MM.1S (cell line): ENCODE data around the gene ARPC5L.

Experiments used
- EZH2 ChIP-seq: fragments of 300-600 bp; sonication (generic); optimal IDR thresholded peaks from 2 replicates; pipeline ENCODE3; 2017; ENCODE audit warnings: low read depth, mild to moderate bottlenecking, antibody characterized with exemption, low read length, mixed read lengths
- EZH2phosphoT487 ChIP-seq: fragments of 300-600 bp; sonication (generic); IDR thresholded peaks from 2 replicates; pipeline ENCODE4 v1.6.1; 2018; ENCODE audit warnings: antibody characterized with exemption, low read length
- TF ChIP-seq, protein P1 (sequence below): fragments of 300-600 bp; sonication (generic); IDR thresholded peaks from 2 replicates; pipeline ENCODE4 v1.5.1; 2016; ENCODE audit warnings: antibody characterized with exemption, low read length, mixed read lengths

DNA sequence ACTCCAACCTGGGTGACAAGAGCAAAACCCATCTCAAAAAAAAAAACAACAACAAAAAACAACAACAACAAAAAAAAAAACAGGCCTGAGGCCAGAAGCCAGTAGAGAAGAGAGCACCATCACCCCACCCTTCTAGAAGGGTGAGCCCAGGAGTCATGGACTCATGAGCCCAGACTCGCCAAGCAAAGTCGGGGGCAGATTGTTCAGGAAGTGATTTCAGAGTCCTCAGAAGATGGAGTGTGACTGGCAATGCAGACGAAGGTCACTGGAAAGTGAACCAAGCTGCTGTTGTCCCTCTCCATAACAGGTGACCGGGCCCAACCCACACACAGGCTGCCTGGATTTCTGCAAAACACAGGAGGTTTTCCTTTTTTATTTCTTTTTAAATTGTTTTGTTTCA lies 17.6 kb upstream of the ARPC5L start:
- TF ChIP-seq, protein P1, sequence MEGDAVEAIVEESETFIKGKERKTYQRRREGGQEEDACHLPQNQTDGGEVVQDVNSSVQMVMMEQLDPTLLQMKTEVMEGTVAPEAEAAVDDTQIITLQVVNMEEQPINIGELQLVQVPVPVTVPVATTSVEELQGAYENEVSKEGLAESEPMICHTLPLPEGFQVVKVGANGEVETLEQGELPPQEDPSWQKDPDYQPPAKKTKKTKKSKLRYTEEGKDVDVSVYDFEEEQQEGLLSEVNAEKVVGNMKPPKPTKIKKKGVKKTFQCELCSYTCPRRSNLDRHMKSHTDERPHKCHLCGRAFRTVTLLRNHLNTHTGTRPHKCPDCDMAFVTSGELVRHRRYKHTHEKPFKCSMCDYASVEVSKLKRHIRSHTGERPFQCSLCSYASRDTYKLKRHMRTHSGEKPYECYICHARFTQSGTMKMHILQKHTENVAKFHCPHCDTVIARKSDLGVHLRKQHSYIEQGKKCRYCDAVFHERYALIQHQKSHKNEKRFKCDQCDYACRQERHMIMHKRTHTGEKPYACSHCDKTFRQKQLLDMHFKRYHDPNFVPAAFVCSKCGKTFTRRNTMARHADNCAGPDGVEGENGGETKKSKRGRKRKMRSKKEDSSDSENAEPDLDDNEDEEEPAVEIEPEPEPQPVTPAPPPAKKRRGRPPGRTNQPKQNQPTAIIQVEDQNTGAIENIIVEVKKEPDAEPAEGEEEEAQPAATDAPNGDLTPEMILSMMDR: no peak
- no peak for TF ChIP-seq EZH2
- no peak for TF ChIP-seq EZH2phosphoT487
